Urothelium cell line (cell line): ENCODE measurements around the gene BMP6.
"Not testable (repeated sequence)": the region's sequence is repeated elsewhere in the genome, so short reads cannot be mapped to it uniquely, and the experiment has no call there.

Experiments
- DNase-seq: peaks from one replicate; pipeline ENCODE4 v3.0.0; 2011; ENCODE audit warnings: low spot score, mixed read lengths
- FAIRE-seq: peaks from 2 replicates; lab custom pipeline; 2011; peaks lifted over from hg19 to GRCh38; lab: Jason Lieb, UNC

The BMP6 gene

GRCh38 chr6:7879980-7880717, 154.2 kb downstream of the BMP6 start:
- no peak for DNase-seq
- no peak for FAIRE-seq

GRCh38 chr6:7880718-7881107, 154.8 kb downstream of the BMP6 start:
- no peak for FAIRE-seq
- no peak for DNase-seq

GRCh38 chr6:7881765-7882500, 156.0 kb downstream of the BMP6 start:
- no peak for DNase-seq
- no peak for FAIRE-seq

GRCh38 chr6:7882505-7883257, 156.8 kb downstream of the BMP6 start:
- FAIRE-seq, result no peak
- no peak for DNase-seq

GRCh38 chr6:7883381-7883780, 157.5 kb downstream of the BMP6 start:
- FAIRE-seq (no peak), DNase-seq (no peak)

GRCh38 chr6:7886132-7886531, 160.2 kb downstream of the BMP6 start:
- FAIRE-seq (no peak), DNase-seq (no peak)

GRCh38 chr6:7887278-7887991, 161.5 kb downstream of the BMP6 start:
- FAIRE-seq (no peak), DNase-seq (no peak)

GRCh38 chr6:7888587-7889357, 162.9 kb downstream of the BMP6 start:
- FAIRE-seq, result no peak
- DNase-seq, result no peak

GRCh38 chr6:7891078-7891872, 165.4 kb downstream of the BMP6 start:
- DNase-seq (no peak), FAIRE-seq (no peak)

- FAIRE-seq, result not testable (repeated sequence)
Measured at GRCh38 chr6:7892367-7892766, 166.5 kb downstream of the BMP6 start.

GRCh38 chr6:7893342-7893741, 167.4 kb downstream of the BMP6 start:
- no peak for FAIRE-seq

More at GRCh38 chr6:7892367-7892766, 166.5 kb downstream of the BMP6 start:
- not testable (repeated sequence) for DNase-seq

GRCh38 chr6:7894262-7895124, 168.6 kb downstream of the BMP6 start:
- no peak for DNase-seq
- no peak for FAIRE-seq

More at GRCh38 chr6:7893342-7893741, 167.4 kb downstream of the BMP6 start:
- DNase-seq, result no peak

- no peak for DNase-seq
- FAIRE-seq, result no peak
Measured at GRCh38 chr6:7895125-7895423, 169.2 kb downstream of the BMP6 start.

- DNase-seq, result no peak
- no peak for FAIRE-seq
Measured at GRCh38 chr6:7896465-7896987, 170.6 kb downstream of the BMP6 start.

- FAIRE-seq (no peak), DNase-seq (no peak)
Measured at GRCh38 chr6:7897461-7898192, 171.7 kb downstream of the BMP6 start.

GRCh38 chr6:7898193-7898586, 172.3 kb downstream of the BMP6 start:
- not testable (repeated sequence) for FAIRE-seq, DNase-seq

GRCh38 chr6:7899101-7899888, 173.4 kb downstream of the BMP6 start:
- DNase-seq (no peak), FAIRE-seq (no peak)
